ENCODE results near the gene TAF10. TPM values are rescaled to one million over a fixed set of nuclear protein-coding genes. Genes with fewer than 3 reads are reported as not detected.

TAF10 gene
- total RNA-seq, 2 donors from 2014 or later: 108 to 123 TPM

GRCh38 chr11:6650980-6651379 is 39.0 kb upstream of the TAF10 start:
- Mint-ChIP-seq H3K4me1 (ENCODE audit: low read depth) (no peaks in the 10 kb centered on the region), H3K27me3 (ENCODE audit: low read depth) (peaks cover 2% of the 10 kb centered on the region), H3K4me3 (no peak overlapping the region), H3K9me3 (no peaks in the 10 kb centered on the region), H3K36me3 (ENCODE audit: insufficient read depth in 2 of 2) (peaks cover 0 to under 1% of the 10 kb centered on the region in 2 donors), H3K27ac (no peak overlapping the region)
- ATAC-seq (replicated peaks in 1 of 2) (peak; percentile 62 to 77), DNase-seq (peak in 1 of 2 donors; percentile 61)

DNA sequence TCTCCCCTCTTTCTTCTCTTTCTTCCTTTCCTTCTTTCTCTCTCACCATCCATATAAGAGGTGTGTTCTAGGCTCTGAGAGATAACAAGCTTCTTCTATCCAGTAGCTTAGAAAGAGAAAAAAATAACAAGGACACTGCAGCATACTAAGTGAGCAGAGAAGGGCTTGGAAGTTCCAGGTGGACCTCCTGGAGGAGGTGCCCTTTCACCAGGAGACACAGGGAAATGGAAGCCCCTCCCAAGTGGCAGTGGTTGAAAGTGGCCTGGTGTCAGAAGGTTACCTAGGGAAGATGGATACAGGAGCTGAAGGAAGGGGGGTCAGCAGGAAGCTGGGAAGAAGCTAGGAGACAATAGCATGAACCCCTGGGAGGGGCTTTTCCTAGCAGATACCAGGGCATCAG is 38.1 kb upstream of the TAF10 start:
- H3K27ac Mint-ChIP-seq: no peak overlapping the region
- H3K27me3 Mint-ChIP-seq (ENCODE audit: low read depth): no peaks in the 10 kb centered on the region
- ATAC-seq (replicated peaks in 1 of 2) (no peak), DNase-seq (no peak)
- H3K4me1 Mint-ChIP-seq (ENCODE audit: low read depth): no peaks in the 10 kb centered on the region
- no peaks in the 10 kb centered on the region for H3K9me3 Mint-ChIP-seq
- no peaks in the 10 kb centered on the region for H3K36me3 Mint-ChIP-seq (ENCODE audit: insufficient read depth in 2 of 2)
- H3K4me3 Mint-ChIP-seq: no peak overlapping the region

DNA sequence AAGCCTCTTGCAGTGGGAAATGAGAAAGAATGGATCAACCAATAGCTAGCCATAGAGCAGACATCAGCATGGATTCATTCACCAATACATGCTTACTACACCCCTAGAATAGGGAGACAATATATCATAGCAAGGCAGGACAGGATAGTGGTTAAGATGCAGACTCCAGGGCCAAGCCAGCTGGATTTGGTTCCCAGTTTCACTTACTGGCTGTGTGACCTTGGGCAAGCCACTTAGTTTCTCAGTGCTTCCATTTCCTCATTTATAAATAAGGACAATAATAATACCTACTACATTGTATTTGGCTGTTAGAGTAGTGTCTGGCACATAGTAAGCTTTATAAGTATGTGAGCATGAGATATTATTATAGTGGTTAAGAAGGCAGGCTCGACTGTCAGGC is 36.5 kb upstream of the TAF10 start:
- Mint-ChIP-seq H3K9me3 (no peaks in the 10 kb centered on the region), H3K4me1 (ENCODE audit: low read depth) (no peaks in the 10 kb centered on the region), H3K36me3 (ENCODE audit: insufficient read depth in 2 of 2) (no peaks in the 10 kb centered on the region), H3K27me3 (ENCODE audit: low read depth) (no peaks in the 10 kb centered on the region), H3K4me3 (no peak overlapping the region), H3K27ac (no peak overlapping the region)
- ATAC-seq (replicated peaks in 1 of 2) (no peak), DNase-seq (no peak)

GRCh38 chr11:6647836-6648235 is 35.8 kb upstream of the TAF10 start:
- no peak for DNase-seq
- Mint-ChIP-seq H3K36me3 (ENCODE audit: insufficient read depth in 2 of 2) (no peaks in the 10 kb centered on the region), H3K27ac (no peak overlapping the region), H3K27me3 (ENCODE audit: low read depth) (no peaks in the 10 kb centered on the region), H3K4me1 (ENCODE audit: low read depth) (no peaks in the 10 kb centered on the region), H3K4me3 (no peak overlapping the region), H3K9me3 (no peaks in the 10 kb centered on the region)
- ATAC-seq (replicated peaks in 1 of 2): no peak

GRCh38 chr11:6646918-6647679 is 35.1 kb upstream of the TAF10 start:
- Mint-ChIP-seq H3K9me3 (no peaks in the 10 kb centered on the region), H3K27me3 (ENCODE audit: low read depth) (no peaks in the 10 kb centered on the region), H3K36me3 (ENCODE audit: insufficient read depth in 2 of 2) (no peaks in the 10 kb centered on the region), H3K27ac (no peak overlapping the region), H3K4me3 (no peak overlapping the region), H3K4me1 (ENCODE audit: low read depth) (no peaks in the 10 kb centered on the region)
- ATAC-seq (replicated peaks in 1 of 2) (peak; percentile 51 to 65), DNase-seq (peak; percentile 40 to 58)

DNA sequence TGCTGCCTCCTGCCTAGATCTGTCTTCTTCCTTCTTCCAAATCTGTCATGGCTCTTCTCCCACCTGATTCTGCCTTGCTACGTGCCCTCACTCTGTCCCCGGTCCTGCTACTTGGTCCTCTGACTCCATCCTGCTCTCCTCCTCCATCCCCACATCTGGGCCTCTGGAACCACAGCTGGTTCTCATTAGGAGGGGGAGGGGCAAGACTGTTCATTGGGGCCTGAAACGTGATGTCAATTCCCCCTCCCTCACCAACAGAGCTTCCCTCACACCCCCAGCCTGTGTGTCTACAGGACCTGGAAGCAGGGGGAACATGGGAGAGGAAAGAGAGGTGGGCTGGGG is 34.5 kb upstream of the TAF10 start:
- ATAC-seq (replicated peaks in 1 of 2) (peak in 1 of 2 donors; percentile 8), DNase-seq (peak in 1 of 2 donors; percentile 33)
- H3K27ac Mint-ChIP-seq: no peak overlapping the region
- H3K4me3 Mint-ChIP-seq: no peak overlapping the region
- no peaks in the 10 kb centered on the region for H3K36me3 Mint-ChIP-seq (ENCODE audit: insufficient read depth in 2 of 2)
- H3K4me1 Mint-ChIP-seq (ENCODE audit: low read depth): no peaks in the 10 kb centered on the region
- no peaks in the 10 kb centered on the region for H3K9me3 Mint-ChIP-seq
- H3K27me3 Mint-ChIP-seq (ENCODE audit: low read depth): no peaks in the 10 kb centered on the region

- Mint-ChIP-seq H3K27me3 (ENCODE audit: low read depth) (no peaks in the 10 kb centered on the region), H3K36me3 (ENCODE audit: insufficient read depth in 2 of 2) (no peaks in the 10 kb centered on the region), H3K27ac (no peak overlapping the region), H3K4me1 (ENCODE audit: low read depth) (no peaks in the 10 kb centered on the region), H3K9me3 (no peaks in the 10 kb centered on the region), H3K4me3 (no peak overlapping the region)
- no peak for ATAC-seq (replicated peaks in 1 of 2)
- no peak for DNase-seq
Observed at GRCh38 chr11:6646071-6646470, 34.1 kb upstream of the TAF10 start.

GRCh38 chr11:6642957-6643356 is 30.9 kb upstream of the TAF10 start:
- peaks cover 5% of the 10 kb centered on the region for H3K4me1 Mint-ChIP-seq (ENCODE audit: low read depth)
- no peaks in the 10 kb centered on the region for H3K36me3 Mint-ChIP-seq (ENCODE audit: insufficient read depth in 2 of 2)
- DNase-seq: peak in 1 of 2 donors; percentile 15
- H3K4me3 Mint-ChIP-seq: no peak overlapping the region
- no peaks in the 10 kb centered on the region for H3K27me3 Mint-ChIP-seq (ENCODE audit: low read depth)
- ATAC-seq (replicated peaks in 1 of 2): no peak
- H3K27ac Mint-ChIP-seq: no peak overlapping the region
- no peaks in the 10 kb centered on the region for H3K9me3 Mint-ChIP-seq

DNA sequence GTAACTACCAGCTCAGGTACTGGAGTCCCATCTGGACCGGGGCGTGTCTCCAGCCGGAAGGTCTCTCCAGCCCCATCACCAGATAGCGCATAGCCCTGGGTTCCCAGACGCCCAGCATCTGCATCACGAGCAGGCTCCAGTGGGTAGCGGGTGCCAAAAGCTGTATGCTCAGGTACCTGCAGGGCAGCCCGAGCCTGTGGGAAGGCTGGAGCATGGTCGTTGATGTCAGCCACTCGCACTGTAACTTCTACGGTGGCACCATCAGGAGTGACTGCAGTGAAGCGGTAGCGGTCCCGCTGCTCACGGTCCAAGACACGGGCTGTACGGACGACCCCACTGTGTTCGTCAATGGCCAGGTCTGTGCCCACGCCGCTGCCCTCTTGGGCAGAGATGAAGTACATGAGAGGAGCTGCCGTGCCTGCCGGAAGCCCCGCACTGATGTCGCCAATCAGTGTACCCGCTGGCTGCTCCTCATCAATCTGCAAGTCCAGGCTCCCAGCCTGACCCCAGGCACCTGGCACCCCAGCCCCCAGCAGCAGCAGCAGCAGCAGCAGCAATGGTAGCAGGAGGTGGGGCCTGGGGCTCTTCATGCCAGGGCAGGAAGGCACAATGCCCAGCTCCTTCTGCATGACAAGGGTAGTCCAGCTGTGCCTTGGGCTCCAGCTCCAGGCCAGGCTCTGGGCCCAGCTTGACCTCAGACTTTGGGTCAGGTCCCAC is 29.1 kb upstream of the TAF10 start:
- DNase-seq (no peak), ATAC-seq (replicated peaks in 1 of 2) (no peak)
- Mint-ChIP-seq H3K9me3 (no peaks in the 10 kb centered on the region), H3K36me3 (ENCODE audit: insufficient read depth in 2 of 2) (no peaks in the 10 kb centered on the region), H3K27ac (no peak overlapping the region), H3K27me3 (ENCODE audit: low read depth) (no peaks in the 10 kb centered on the region), H3K4me3 (no peak overlapping the region), H3K4me1 (ENCODE audit: low read depth) (peaks cover 5% of the 10 kb centered on the region)

DNA sequence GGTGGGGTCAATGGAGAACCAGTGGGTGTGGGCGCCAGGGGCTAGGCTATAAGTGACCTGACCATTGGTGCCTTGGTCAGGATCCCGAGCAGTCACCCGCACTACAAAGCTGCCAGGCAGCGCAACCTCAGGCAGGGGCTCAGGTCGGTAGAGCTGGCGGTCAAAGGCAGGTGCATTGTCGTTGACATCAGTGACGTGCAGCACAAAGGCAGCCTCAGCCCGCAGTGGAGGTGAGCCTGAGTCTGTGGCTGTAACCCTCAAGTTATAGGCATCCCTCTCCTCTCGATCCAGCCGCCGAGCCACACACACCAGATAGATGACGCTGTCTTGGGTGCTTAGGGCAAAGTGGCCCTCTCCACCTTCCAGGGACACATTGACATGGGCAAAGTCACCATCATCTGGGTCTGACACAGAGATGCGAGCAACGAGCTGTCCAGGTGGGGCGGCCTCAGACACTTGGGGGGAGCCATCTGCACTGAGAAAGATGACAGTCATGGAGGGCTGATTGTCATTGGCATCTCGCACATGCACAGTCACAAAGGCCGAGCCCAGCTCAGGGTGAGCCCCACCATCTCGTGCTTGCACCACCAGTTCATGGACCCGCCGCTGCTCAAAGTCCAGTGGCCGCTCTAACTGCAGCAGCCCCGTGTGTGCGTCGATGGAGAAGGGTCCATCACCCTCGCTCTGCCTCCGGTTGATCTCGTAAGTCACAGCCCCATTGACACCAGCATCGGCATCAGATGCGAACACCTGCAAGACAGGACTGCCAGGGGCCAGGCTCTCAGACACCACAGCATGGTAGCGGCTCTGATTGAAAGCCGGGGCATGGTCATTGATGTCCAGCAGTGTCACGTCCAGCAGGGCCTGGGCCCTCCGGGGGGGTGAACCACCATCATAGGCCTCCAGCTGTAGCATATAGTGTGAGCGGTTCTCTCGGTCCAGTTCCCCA is 28.3 kb upstream of the TAF10 start:
- no peaks in the 10 kb centered on the region for H3K27me3 Mint-ChIP-seq (ENCODE audit: low read depth)
- H3K4me1 Mint-ChIP-seq (ENCODE audit: low read depth): peaks cover 5% of the 10 kb centered on the region
- no peaks in the 10 kb centered on the region for H3K9me3 Mint-ChIP-seq
- H3K4me3 Mint-ChIP-seq: no peak overlapping the region
- H3K27ac Mint-ChIP-seq: no peak overlapping the region
- no peaks in the 10 kb centered on the region for H3K36me3 Mint-ChIP-seq (ENCODE audit: insufficient read depth in 2 of 2)
- ATAC-seq (replicated peaks in 1 of 2): no peak
- DNase-seq: no peak

DNA sequence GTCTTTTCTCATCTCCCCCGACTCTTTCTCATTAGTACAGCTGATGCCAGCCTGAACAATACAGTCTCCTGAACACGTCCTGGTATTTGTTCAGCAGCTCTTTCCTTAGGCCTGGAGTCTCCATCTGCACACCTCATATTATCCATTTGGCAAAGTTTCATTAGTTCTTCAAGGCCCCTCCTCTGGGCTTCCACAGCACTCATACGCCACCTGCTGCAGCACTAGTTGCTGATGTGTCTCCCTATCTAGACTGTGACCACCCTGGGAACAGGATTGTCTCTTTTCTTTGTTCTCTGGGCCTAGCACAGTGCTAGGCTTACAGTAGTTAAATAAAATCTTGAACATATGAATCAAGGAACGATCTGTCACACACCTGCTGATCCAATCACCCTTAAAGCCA is 26.4 kb upstream of the TAF10 start:
- Mint-ChIP-seq H3K27ac (no peak overlapping the region), H3K4me1 (ENCODE audit: low read depth) (peaks cover 5% of the 10 kb centered on the region), H3K4me3 (no peak overlapping the region), H3K27me3 (ENCODE audit: low read depth) (no peaks in the 10 kb centered on the region), H3K9me3 (no peaks in the 10 kb centered on the region), H3K36me3 (ENCODE audit: insufficient read depth in 2 of 2) (no peaks in the 10 kb centered on the region)
- DNase-seq (no peak), ATAC-seq (replicated peaks in 1 of 2) (no peak)

GRCh38 chr11:6637871-6638270 is 25.9 kb upstream of the TAF10 start:
- H3K4me1 Mint-ChIP-seq (ENCODE audit: low read depth): peaks cover 5% of the 10 kb centered on the region
- no peak overlapping the region for H3K27ac Mint-ChIP-seq
- ATAC-seq (replicated peaks in 1 of 2) (no peak), DNase-seq (no peak)
- H3K36me3 Mint-ChIP-seq (ENCODE audit: insufficient read depth in 2 of 2): no peaks in the 10 kb centered on the region
- H3K27me3 Mint-ChIP-seq (ENCODE audit: low read depth): no peaks in the 10 kb centered on the region
- no peak overlapping the region for H3K4me3 Mint-ChIP-seq
- no peaks in the 10 kb centered on the region for H3K9me3 Mint-ChIP-seq

DNA sequence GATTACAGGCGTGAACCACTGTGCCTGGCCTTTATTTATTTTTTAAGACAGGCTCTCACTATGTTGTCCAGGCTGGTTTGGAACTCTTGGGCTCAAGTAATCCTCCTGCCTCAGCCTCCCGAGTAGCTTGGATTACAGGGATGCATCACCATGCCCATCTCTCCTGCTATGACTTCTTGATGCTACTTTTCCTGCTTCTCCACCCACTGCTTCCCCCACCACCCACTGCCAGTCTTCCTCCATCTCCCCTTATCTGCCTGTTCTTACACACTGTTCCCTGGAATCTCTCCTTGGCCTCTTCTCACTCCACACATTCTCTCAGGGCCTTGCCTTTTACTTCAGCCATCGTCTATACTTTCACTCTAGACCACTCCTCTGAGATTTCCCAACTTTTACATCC is 24.5 kb upstream of the TAF10 start:
- Mint-ChIP-seq H3K27ac (no peak overlapping the region), H3K9me3 (no peaks in the 10 kb centered on the region), H3K27me3 (ENCODE audit: low read depth) (no peaks in the 10 kb centered on the region), H3K4me3 (no peak overlapping the region), H3K36me3 (ENCODE audit: insufficient read depth in 2 of 2) (no peaks in the 10 kb centered on the region), H3K4me1 (ENCODE audit: low read depth) (peaks cover 5% of the 10 kb centered on the region)
- ATAC-seq (replicated peaks in 1 of 2) (no peak), DNase-seq (no peak)
